Measurements from ENCODE around the gene PPP1R8.
"Not testable (repeated sequence)": the region's sequence is repeated elsewhere in the genome, so short reads cannot be mapped to it uniquely, and the experiment has no call there.

Gene PPP1R8

DNA sequence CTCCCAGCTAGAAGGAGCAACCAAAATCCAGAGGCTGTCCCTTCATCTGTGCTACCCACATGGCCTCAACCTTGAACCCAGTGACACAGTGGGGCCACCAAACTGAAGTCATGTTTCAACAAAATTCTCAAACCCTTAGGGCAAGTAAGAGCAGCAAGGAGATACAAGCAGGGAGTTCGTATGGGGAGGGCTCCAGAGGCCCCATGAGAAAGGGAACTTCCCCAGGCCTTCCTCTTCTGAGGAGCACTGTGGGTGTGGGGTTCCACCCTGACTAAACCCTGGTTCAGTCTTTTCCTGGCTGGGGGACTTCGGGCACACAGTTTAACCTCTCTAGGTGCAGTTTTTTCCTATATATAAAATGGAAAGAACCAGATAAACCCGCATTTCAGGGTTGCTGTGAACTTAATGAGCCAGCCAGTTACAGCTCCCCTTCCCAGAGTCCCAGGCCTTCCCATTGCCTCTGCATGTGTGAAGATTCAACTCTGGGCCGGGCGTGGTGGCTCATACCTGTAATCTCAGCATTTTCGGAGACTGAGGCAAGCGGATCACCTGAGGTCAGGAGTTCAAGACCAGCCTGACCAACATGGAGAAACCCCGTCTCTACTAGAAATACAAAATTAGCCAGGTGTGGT lies 33.8 kb downstream of the PPP1R8 start:
- TF ChIP-seq TAF1 (IDR thresholded peaks at IDR 0.05; ENCODE audit: borderline replicate concordance, low read depth, low read length) (no peak), POLR2A (IDR thresholded peaks at IDR 0.05; ENCODE audit: low read depth, low read length) (no peak), POLR2AphosphoS5 (IDR thresholded peaks at IDR 0.05; ENCODE audit: low read depth, low read length) (no peak)
- DNase-seq (ENCODE audit: insufficient read length) (no peak), FAIRE-seq (peak; percentile 66)

DNA sequence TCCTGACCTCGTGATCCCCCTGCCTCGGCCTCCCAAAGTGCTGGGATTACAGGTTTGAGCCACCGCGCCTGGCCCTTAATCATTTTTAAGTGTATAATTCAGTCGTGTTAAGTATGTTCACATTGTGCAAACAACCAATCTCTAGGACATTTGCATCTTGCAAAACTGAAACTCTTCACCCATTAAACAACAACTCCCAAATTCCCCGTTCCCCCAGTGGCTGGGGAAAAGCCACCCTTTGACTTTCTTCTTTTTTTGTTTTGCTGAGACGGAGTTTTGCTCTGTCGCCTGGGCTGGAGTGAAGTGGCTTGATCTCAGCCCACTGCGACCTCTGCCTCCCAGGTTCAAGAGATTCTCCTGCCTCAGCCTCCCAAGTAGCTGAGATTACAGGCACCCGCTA lies 35.2 kb downstream of the PPP1R8 start:
- no peak for FAIRE-seq
- TF ChIP-seq TAF1 (IDR thresholded peaks at IDR 0.05; ENCODE audit: borderline replicate concordance, low read depth, low read length) (no peak), POLR2AphosphoS5 (IDR thresholded peaks at IDR 0.05; ENCODE audit: low read depth, low read length) (no peak), POLR2A (IDR thresholded peaks at IDR 0.05; ENCODE audit: low read depth, low read length) (no peak)

GRCh38 chr1:27868556-27868931 lies 38.0 kb downstream of the PPP1R8 start:
- no peak for TF ChIP-seq POLR2A (IDR thresholded peaks at IDR 0.05; ENCODE audit: low read depth, low read length)
- no peak for TF ChIP-seq TAF1 (IDR thresholded peaks at IDR 0.05; ENCODE audit: borderline replicate concordance, low read depth, low read length)
- no peak for TF ChIP-seq POLR2AphosphoS5 (IDR thresholded peaks at IDR 0.05; ENCODE audit: low read depth, low read length)
- FAIRE-seq (no peak), DNase-seq (ENCODE audit: insufficient read length) (no peak)

More for the DNA sequence above, 35.2 kb downstream of the PPP1R8 start:
- DNase-seq (ENCODE audit: insufficient read length) = no peak

DNA sequence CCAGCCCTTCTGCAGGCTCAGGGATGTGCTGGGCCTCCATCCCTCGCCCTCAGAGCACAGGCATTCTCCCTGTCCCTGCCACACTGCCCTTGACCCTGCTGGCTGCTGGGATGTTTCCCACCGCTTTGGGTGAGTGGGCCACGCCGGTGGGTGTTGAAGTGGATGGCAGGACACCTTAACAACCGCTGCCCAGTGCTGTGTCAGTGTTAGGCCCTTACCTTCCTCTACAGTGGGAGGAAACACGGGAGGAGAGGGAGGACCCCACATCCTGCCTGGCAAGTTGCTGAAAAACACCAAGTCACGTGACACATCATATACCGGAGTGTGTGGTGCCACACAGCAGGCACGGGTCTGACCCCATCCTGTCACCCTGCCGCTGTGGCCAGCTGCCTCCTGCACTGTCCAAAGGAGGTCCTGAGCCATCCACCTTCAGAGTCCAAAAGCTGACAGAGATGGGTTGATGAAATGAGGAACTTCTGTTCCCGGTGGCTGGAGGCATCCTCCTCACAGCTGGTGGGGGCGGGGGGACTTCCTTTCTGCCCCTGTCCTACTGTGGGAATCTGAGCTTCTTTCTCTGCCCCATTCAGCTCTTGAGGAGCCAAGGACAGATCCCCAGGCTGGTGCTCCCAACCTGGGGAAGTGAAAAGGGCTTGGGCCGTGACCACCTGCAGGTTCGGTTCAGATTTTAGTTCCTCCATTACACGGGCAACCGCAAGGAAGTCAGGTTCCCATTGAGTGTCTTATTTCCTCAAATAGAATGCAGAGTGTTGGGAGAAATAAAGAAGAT lies 38.5 kb downstream of the PPP1R8 start:
- DNase-seq (ENCODE audit: insufficient read length) (no peak), FAIRE-seq (peak; percentile 98)
- no peak for TF ChIP-seq POLR2AphosphoS5 (IDR thresholded peaks at IDR 0.05; ENCODE audit: low read depth, low read length)
- TF ChIP-seq TAF1 (IDR thresholded peaks at IDR 0.05; ENCODE audit: borderline replicate concordance, low read depth, low read length) = no peak
- TF ChIP-seq POLR2A (IDR thresholded peaks at IDR 0.05; ENCODE audit: low read depth, low read length) = peak; percentile 33; the same call in 1 of the 2 replicates

GRCh38 chr1:27869719-27870085 lies 39.1 kb downstream of the PPP1R8 start:
- TF ChIP-seq POLR2AphosphoS5 (IDR thresholded peaks at IDR 0.05; ENCODE audit: low read depth, low read length) = no peak
- TF ChIP-seq POLR2A (IDR thresholded peaks at IDR 0.05; ENCODE audit: low read depth, low read length) = no peak
- TF ChIP-seq TAF1 (IDR thresholded peaks at IDR 0.05; ENCODE audit: borderline replicate concordance, low read depth, low read length) = no peak
- FAIRE-seq (no peak), DNase-seq (ENCODE audit: insufficient read length) (no peak)

DNA sequence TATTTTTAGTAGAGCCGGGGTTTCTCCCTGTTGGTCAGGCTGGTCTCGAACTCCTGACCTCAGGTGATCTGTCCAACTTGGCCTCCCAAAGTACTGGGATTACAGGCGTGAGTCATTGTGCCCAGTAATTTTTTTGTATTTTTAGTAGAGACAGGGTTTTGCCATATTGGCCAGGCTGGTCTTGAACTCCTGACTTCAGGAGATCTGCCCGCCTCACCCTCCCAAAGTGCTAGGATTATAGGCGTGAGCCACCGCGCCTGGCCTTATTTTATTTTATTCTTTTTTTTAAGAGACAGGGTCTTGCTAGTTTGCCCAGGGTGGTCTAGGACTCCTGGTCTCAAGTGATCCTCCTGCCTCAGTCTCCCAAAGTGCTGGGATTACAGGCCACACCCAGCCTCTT lies 40.5 kb downstream of the PPP1R8 start:
- FAIRE-seq; DNase-seq (ENCODE audit: insufficient read length): not testable (repeated sequence)

DNA sequence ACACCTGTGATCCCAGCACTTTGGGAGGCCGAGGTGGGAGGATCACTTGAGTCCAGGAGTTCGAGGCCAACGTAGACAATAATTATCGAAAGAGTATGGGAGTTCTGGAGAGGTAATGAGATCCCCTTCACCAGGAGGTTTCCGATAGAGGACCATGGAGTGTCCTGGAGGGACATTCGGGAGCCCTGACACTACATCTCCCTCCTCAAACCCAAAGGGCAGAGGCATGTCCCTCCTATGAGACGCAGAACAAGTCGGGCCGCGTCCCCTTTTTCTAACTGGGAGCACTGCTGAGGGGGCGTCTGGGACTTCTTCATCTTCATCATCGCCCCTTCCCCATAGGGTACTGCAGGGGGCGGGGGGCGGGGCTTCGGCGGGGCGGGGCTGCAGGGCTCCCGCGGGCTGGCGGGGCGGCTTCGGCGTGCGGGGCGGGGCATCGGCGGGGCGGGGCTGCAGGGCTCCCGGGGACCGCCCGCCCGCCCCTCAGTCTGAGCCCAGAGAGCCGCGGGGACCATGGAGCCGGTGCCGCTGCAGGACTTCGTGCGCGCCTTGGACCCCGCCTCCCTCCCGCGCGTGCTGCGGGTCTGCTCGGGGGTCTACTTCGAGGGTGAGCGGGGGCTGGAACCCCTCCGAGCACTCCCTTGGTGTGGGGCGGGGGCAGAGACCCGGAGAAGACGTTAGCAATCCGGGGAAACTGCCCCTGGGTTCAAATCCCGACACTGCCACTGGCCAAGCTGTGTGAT lies 41.6 kb downstream of the PPP1R8 start, which contains the start of gene THEMIS2:
THEMIS2 (plus strand) TSS at position 486 of the 743 bp plus-strand sequence; CDS start at position 514, 28 bp downstream.
- TF ChIP-seq POLR2AphosphoS5 (IDR thresholded peaks at IDR 0.05; ENCODE audit: low read depth, low read length) (peak; percentile 73), TAF1 (IDR thresholded peaks at IDR 0.05; ENCODE audit: borderline replicate concordance, low read depth, low read length) (peak; percentile 30; the same call in 1 of the 2 replicates), POLR2A (IDR thresholded peaks at IDR 0.05; ENCODE audit: low read depth, low read length) (peak; percentile 76; the same call in 1 of the 2 replicates)
- FAIRE-seq = no peak
- peak; percentile 85 for DNase-seq (ENCODE audit: insufficient read length)

GRCh38 chr1:27872802-27873551 lies 42.4 kb downstream of the PPP1R8 start:
- FAIRE-seq = peak; percentile 89
- no peak for DNase-seq (ENCODE audit: insufficient read length)
- TF ChIP-seq POLR2A (IDR thresholded peaks at IDR 0.05; ENCODE audit: low read depth, low read length) = no peak
- no peak for TF ChIP-seq POLR2AphosphoS5 (IDR thresholded peaks at IDR 0.05; ENCODE audit: low read depth, low read length)
- peak; percentile 2; the same call in 1 of the 2 replicates for TF ChIP-seq TAF1 (IDR thresholded peaks at IDR 0.05; ENCODE audit: borderline replicate concordance, low read depth, low read length)

- DNase-seq (ENCODE audit: insufficient read length) (no peak), FAIRE-seq (no peak)
- TF ChIP-seq POLR2AphosphoS5 (IDR thresholded peaks at IDR 0.05; ENCODE audit: low read depth, low read length) (no peak; the same call in 1 of the 2 replicates), TAF1 (IDR thresholded peaks at IDR 0.05; ENCODE audit: borderline replicate concordance, low read depth, low read length) (no peak), POLR2A (IDR thresholded peaks at IDR 0.05; ENCODE audit: low read depth, low read length) (no peak)
Measured at GRCh38 chr1:27873671-27874384, 43.2 kb downstream of the PPP1R8 start.

- FAIRE-seq (no peak), DNase-seq (ENCODE audit: insufficient read length) (no peak)
- TF ChIP-seq TAF1 (IDR thresholded peaks at IDR 0.05; ENCODE audit: borderline replicate concordance, low read depth, low read length) = no peak
- TF ChIP-seq POLR2A (IDR thresholded peaks at IDR 0.05; ENCODE audit: low read depth, low read length) = no peak; the same call in 1 of the 2 replicates
- no peak for TF ChIP-seq POLR2AphosphoS5 (IDR thresholded peaks at IDR 0.05; ENCODE audit: low read depth, low read length)
Measured at GRCh38 chr1:27876341-27877114, 45.9 kb downstream of the PPP1R8 start.

Measured in GM12892 (cell line).